GM12864 (cell line): Measurements from ENCODE around the gene ECSIT.
"Not testable (repeated sequence)": the region's sequence is repeated elsewhere in the genome, so short reads cannot be mapped to it uniquely, and the experiment has no call there.

Experiments
- DNase-seq: peaks from one replicate; pipeline ENCODE4 v3.0.0-alpha.2; 2011; ENCODE audit warnings: low read depth
- H3K4me3 ChIP-seq: 2 replicates; pipeline ENCODE4 v1.5.1; 2011; ENCODE audit warnings: mild to moderate bottlenecking, low read depth, low read length, control low read depth
- CTCF ChIP-seq: IDR thresholded peaks from 2 replicates; pipeline ENCODE4 v1.5.1; 2011; ENCODE audit warnings: low read depth, mild to moderate bottlenecking, moderate library complexity, low read length, control low read depth, inconsistent platforms; ENCODE audit errors: missing control alignments

The ECSIT gene, protein sequence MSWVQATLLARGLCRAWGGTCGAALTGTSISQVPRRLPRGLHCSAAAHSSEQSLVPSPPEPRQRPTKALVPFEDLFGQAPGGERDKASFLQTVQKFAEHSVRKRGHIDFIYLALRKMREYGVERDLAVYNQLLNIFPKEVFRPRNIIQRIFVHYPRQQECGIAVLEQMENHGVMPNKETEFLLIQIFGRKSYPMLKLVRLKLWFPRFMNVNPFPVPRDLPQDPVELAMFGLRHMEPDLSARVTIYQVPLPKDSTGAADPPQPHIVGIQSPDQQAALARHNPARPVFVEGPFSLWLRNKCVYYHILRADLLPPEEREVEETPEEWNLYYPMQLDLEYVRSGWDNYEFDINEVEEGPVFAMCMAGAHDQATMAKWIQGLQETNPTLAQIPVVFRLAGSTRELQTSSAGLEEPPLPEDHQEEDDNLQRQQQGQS

DNA sequence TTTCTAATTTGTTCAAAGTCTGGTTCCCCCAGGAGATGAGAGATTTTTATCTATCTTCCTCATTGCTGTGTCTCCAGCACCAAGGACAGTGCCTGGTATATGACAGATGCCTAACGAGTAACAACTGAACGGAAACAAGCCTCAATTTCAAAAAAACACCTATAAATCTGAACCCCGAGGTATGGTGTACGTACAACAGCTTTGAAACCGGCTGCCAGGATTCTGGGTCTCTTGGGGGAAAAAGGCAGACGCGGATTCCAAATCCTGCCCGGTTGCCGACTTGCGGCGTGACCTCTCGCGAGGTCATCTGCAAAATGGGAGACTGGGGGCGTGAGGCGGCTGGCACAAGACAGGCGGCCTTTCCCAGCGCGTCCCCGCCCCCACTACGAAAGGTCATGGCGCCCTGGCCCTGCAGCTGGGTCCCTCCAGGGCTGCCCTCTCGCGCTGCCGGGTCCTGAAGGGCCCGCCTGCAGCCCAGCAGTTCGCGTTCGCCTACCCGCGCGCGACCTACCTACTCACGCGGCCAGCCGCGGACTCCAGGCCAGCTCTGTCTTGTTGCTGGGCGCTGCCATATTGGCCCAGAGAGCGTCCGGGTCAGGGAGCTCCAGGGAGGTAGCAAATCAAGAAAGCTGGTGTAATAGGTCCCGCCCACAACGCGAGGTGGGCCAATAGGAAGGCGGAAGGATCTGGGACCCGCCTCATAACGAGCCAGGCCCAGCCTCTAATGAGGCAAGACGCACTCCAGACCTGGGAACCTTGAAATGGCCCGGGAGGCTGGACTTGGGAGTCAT is at the start of gene ECSIT:
Gene ECSIT (minus strand): TSS at position 584 of the 791 bp plus-strand sequence. CDS start 9,964 bp downstream, outside the sequence.
- peak; percentile 92 for DNase-seq
- H3K4me3 ChIP-seq = peak within 1 kb of the TSS; percentile 97
- no peak for TF ChIP-seq CTCF

DNA sequence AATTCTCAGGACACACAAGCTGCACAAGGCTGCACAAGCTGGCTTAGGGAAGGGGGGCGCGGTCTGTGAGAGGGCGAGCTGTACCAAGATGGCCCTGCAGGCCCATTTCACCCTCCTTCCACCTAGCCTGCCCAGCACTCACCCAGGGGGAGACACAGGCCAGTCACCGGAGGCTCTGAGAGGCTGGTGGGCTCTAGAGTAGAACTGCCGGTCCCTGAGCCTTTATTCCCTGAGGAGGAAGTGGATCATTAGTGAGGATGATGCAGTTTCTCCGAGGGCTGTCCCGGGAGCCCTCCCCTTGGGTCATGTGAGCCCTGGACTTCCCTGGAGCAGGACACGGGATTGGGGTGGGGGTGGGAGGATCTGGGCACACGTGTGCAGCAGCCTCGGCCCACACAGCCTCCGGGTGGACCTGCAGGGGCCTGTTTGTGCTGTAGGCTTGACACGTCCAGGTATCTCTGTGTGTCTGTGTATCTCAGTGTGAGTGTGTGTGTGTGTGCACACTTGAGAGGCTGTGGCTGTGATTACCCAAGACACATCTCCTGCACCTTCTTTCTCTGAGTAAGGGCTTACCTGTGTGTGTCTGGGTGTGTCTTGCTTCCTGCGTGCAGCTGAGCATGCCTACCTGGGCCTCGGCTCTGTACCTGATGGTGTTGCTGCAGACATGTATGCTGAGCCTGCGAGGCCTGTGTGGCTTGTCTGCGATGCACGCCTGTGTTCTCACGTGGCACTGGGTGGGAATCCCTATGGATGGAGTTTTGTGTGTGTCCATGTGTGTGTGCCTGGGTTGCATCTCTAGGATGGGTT is 48.7 kb upstream of the ECSIT start, which contains the start of gene ACP5:
Gene ACP5 (minus strand): TSS at position 195 of the 807 bp plus-strand sequence. CDS start 328 bp downstream, outside the sequence.
- peak within 1 kb of the TSS; percentile 73 for H3K4me3 ChIP-seq
- no peak for DNase-seq
- no peak for TF ChIP-seq CTCF

- H3K4me3 ChIP-seq = no peak overlapping the region
- DNase-seq = no peak
These were observed 47.3 kb upstream of the ECSIT start for GRCh38 chr19:11576227-11576626.

GRCh38 chr19:11574689-11575088 is 45.8 kb upstream of the ECSIT start:
- H3K4me3 ChIP-seq = no peak overlapping the region
- no peak for TF ChIP-seq CTCF
- DNase-seq = no peak

More at GRCh38 chr19:11576227-11576626, 47.3 kb upstream of the ECSIT start:
- TF ChIP-seq CTCF = no peak

DNA sequence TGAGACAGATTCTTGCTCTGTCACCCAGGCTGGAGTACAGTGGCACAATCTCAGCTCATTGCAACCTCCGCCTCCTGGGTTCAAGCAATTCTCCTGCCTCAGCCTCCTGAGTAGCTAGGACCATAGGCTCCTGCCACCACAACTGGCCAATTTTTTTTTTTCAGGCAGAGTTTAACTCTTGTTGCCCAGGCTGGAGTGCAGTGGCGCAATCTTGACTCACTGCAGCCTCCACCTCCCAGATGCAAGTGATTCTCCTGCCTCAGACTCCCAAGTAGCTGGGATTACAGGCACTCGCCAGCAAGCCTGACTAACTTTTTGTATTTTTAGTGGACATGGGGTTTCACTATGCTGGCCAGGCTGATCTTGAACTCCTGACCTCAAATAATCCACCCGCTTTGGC is 44.8 kb upstream of the ECSIT start:
- not testable (repeated sequence) for H3K4me3 ChIP-seq, DNase-seq

DNA sequence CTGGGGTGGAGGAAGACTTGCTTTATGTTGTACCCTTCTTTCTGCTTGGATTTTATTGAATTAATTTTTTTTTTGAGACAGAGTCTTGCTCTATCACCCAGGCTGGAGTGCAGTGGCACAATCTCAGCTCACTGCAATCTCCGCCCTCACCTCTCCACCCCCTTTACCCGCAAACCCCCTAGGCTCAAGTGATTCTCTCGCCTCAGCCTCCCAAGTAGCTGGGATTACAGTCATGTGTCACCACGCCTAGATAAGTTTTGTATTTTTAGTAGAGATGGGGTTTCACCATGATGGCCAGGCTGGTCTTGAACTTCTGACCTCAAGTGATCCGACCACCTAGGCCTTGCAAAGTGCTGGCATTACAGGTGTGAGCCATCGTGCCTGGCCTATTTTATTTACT is 44.4 kb upstream of the ECSIT start:
- H3K4me3 ChIP-seq, DNase-seq: not testable (repeated sequence)

- TF ChIP-seq CTCF = no peak
- no peak for DNase-seq
- no peak overlapping the region for H3K4me3 ChIP-seq
These were observed 41.1 kb upstream of the ECSIT start for GRCh38 chr19:11570039-11570462.
